ENCODE measurements around the gene SSTR3.
"Not testable (repeated sequence)": the region's sequence is repeated elsewhere in the genome, so short reads cannot be mapped to it uniquely, and the experiment has no call there.

The SSTR3 gene

GRCh38 chr22:37241351-37242142 is 29.3 kb upstream of the SSTR3 start:
- no peak for DNase-seq

- no peak for DNase-seq
These were observed 28.7 kb upstream of the SSTR3 start for GRCh38 chr22:37240941-37241320.

- no peak for DNase-seq
These were observed 28.1 kb upstream of the SSTR3 start for GRCh38 chr22:37240240-37240940.

- DNase-seq, result no peak
These were observed 27.3 kb upstream of the SSTR3 start for GRCh38 chr22:37239336-37240239.

GRCh38 chr22:37237371-37238268 is 25.3 kb upstream of the SSTR3 start:
- DNase-seq, result no peak

- no peak for DNase-seq
These were observed 23.8 kb upstream of the SSTR3 start for GRCh38 chr22:37235897-37236607.

GRCh38 chr22:37234736-37235711 is 22.7 kb upstream of the SSTR3 start:
- DNase-seq, result no peak

- DNase-seq, result no peak
These were observed 21.7 kb upstream of the SSTR3 start for GRCh38 chr22:37233751-37234631.

GRCh38 chr22:37233371-37233750 is 21.1 kb upstream of the SSTR3 start:
- not testable (repeated sequence) for DNase-seq

- DNase-seq, result no peak
These were observed 20.1 kb upstream of the SSTR3 start for GRCh38 chr22:37232140-37232998.

- DNase-seq, result no peak
These were observed 19.3 kb upstream of the SSTR3 start for GRCh38 chr22:37231406-37232139.

- no peak for DNase-seq
These were observed 18.6 kb upstream of the SSTR3 start for GRCh38 chr22:37230673-37231405.

GRCh38 chr22:37229805-37230672 is 17.8 kb upstream of the SSTR3 start:
- DNase-seq, result no peak

GRCh38 chr22:37229012-37229804 is 16.9 kb upstream of the SSTR3 start:
- no peak for DNase-seq

Measured in NCI-H146 (cell line).